ENCODE measurements around the gene C6orf89. TPM values are rescaled to one million over a fixed set of nuclear protein-coding genes. Genes with fewer than 3 reads are reported as not detected.

Gene C6orf89
- total and polyA plus RNA-seq, 2 of the 8 experiments (the other 6 are each of a cell fraction or from before 2014, with no cell fraction given) = 4.6 to 12.3 TPM

DNA sequence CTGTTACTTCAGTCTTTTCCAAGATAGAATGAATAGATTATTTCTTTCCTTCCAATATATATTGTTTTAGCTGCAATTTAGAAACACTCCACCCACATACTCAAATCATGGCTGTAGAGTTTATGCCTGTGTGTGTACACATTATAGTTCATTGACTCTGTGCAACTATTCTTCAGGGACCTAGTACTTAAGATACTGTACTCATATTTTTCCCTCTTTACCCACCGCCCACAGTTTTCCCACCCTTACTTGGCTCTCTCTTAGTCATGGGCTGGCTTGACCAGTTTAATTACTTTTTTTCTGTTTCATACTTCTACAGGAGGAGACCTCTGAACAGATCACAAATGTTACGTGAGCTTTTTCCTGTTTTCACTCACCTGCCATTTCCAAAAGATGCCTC lies 30.4 kb downstream of the C6orf89 start (continued):
- TF ChIP-seq POLR2AphosphoS5 (IDR thresholded peaks at IDR 0.05; ENCODE audit: low read depth, low read length) = no peak
- no peak for TF ChIP-seq ASH2L (IDR thresholded peaks at IDR 0.05; ENCODE audit: low read length)
